H1 (cell line): ENCODE data around the gene SESN1. TPM values are rescaled to one million over a fixed set of nuclear protein-coding genes. Genes with fewer than 3 reads are reported as not detected.
A peak's percentile ranks its signal among the peaks of the same experiment; 100 is the strongest.

ENCODE experiments used
- CTCF ChIA-PET: fragments of 300-600 bp; sonication (Branson Sonifier 250); formaldehyde crosslinking; loops from one replicate; lab custom pipeline; 2021; ENCODE audit not compliant: partially characterized antibody; lab: Charles Lee
- POLR2A ChIA-PET: fragments of 300-600 bp; sonication (Branson Sonifier 250); formaldehyde crosslinking; loops from one replicate; lab custom pipeline; 2021; ENCODE audit warnings: inconsistent platforms; ENCODE audit not compliant: partially characterized antibody; lab: Charles Lee
- DNase-seq, 2 experiments: peaks; one replicate each; pipeline versions ENCODE4 v3.0.0 to v3.0.0-alpha.2; 2010 to 2022; ENCODE audit warnings: low spot score in 2 of 2, low read depth in 1 of 2, mixed read lengths in 1 of 2
- FAIRE-seq: peaks from 2 replicates; lab custom pipeline; 2011; peaks lifted over from hg19 to GRCh38; lab: Jason Lieb, UNC
- H2AFZ ChIP-seq: 2 replicates; pipeline ENCODE4 v1.8.1; 2012; ENCODE audit warnings: low read length, inconsistent platforms
- H2AK5ac ChIP-seq: 2 replicates; pipeline ENCODE4 v1.6.1; 2013; ENCODE audit warnings: low read depth, low read length
- H2BK120ac ChIP-seq: replicated peaks from 2 replicates; pipeline ENCODE3; 2013; ENCODE audit warnings: low read depth, low read length, inconsistent platforms
- H2BK12ac ChIP-seq: 2 replicates; pipeline ENCODE4 v1.6.1; 2013; ENCODE audit warnings: low read depth, low read length
- H2BK15ac ChIP-seq: 2 replicates; pipeline ENCODE4 v1.6.1; 2013; ENCODE audit warnings: low read length
- H2BK20ac ChIP-seq: 2 replicates; pipeline ENCODE4 v1.6.1; 2013; ENCODE audit warnings: low read length
- H2BK5ac ChIP-seq: 2 replicates; pipeline ENCODE4 v1.6.1; 2013; ENCODE audit warnings: low read depth, low read length
- H3K14ac ChIP-seq: 2 replicates; pipeline ENCODE4 v1.6.1; 2013; ENCODE audit warnings: inconsistent platforms; ENCODE audit not compliant: insufficient read length
- H3K18ac ChIP-seq: 2 replicates; pipeline ENCODE4 v1.6.1; 2013; ENCODE audit warnings: low read length; ENCODE audit errors: extremely low read depth
- H3K23ac ChIP-seq: 2 replicates; pipeline ENCODE4 v1.6.1; 2013; ENCODE audit warnings: inconsistent platforms; ENCODE audit not compliant: insufficient read length
- H3K23me2 ChIP-seq: 2 replicates; pipeline ENCODE4 v1.6.1; 2013; ENCODE audit warnings: low read depth, low read length
- H3K27ac ChIP-seq: 2 replicates; pipeline ENCODE4 v1.6.1; 2011; ENCODE audit warnings: low read depth, low read length, inconsistent platforms
- H3K27me3 ChIP-seq, 4 experiments: replicated peaks in 1 of 4; 1 replicate in 1 of 4; 2 replicates in 3 of 4; pipeline versions ENCODE4 v1.6.1 to v1.8.1; 2011 to 2013; ENCODE audit warnings: low read length in 3 of 4, mild to moderate bottlenecking in 3 of 4, inconsistent platforms in 2 of 4, mixed read lengths in 2 of 4, moderate library complexity in 1 of 4; ENCODE audit not compliant: control insufficient read depth in 3 of 4, insufficient read depth in 3 of 4; ENCODE audit errors: extremely low read depth in 1 of 4
- H3K36me3 ChIP-seq, 4 experiments: 2 replicates each; pipeline versions ENCODE4 v1.6.1 to v1.8.1; 2011 to 2013; ENCODE audit warnings: mild to moderate bottlenecking in 4 of 4, low read length in 3 of 4, moderate library complexity in 2 of 4, control low read depth in 1 of 4, inconsistent platforms in 1 of 4; ENCODE audit not compliant: insufficient read depth in 4 of 4, control insufficient read depth in 2 of 4
- H3K4ac ChIP-seq: replicated peaks from 2 replicates; pipeline ENCODE3; 2013; ENCODE audit warnings: low read length, low read depth, mixed read lengths, inconsistent platforms; ENCODE audit not compliant: insufficient read length
- H3K4me1 ChIP-seq, 4 experiments: replicated peaks in 1 of 4; 1 replicate in 1 of 4; 2 replicates in 3 of 4; pipeline versions ENCODE4 v1.6.1 to v1.8.1; 2011 to 2013; ENCODE audit warnings: low read length in 3 of 4, inconsistent platforms in 2 of 4, mixed read lengths in 1 of 4; ENCODE audit not compliant: insufficient read depth in 4 of 4, control insufficient read depth in 3 of 4
- H3K4me2 ChIP-seq, 2 experiments: 2 replicates each; pipeline versions ENCODE4 v1.6.1 to v1.8.1; 2011 to 2013; ENCODE audit warnings: low read depth in 2 of 2, low read length in 2 of 2, control low read depth in 1 of 2, inconsistent platforms in 1 of 2, mild to moderate bottlenecking in 1 of 2; ENCODE audit not compliant: insufficient read depth in 1 of 2
- H3K4me3 ChIP-seq, 4 experiments: fragments of 200-600, 300-600 bp in 1 of 4; sonication (generic), shearing (Covaris generic), sonication (Bioruptor Twin) in 1 of 4; 2 replicates each; pipeline versions ENCODE4 v1.5.1 to v1.8.1; 2011 to 2016; ENCODE audit warnings: low read length in 4 of 4, low read depth in 3 of 4, control low read depth in 2 of 4, inconsistent platforms in 2 of 4, mild to moderate bottlenecking in 2 of 4, mixed read lengths in 1 of 4, moderate library complexity in 1 of 4; ENCODE audit not compliant: insufficient read depth in 2 of 4; ENCODE audit errors: extremely low read depth in 1 of 4
- H3K56ac ChIP-seq: replicated peaks from 2 replicates; pipeline ENCODE3; 2013; ENCODE audit warnings: low read depth, mild to moderate bottlenecking, mixed read lengths, low read length, inconsistent platforms; ENCODE audit not compliant: insufficient read length
- H3K79me1 ChIP-seq: 2 replicates; pipeline ENCODE4 v1.6.1; 2013; ENCODE audit warnings: low read depth, low read length, control low read depth
- H3K79me2 ChIP-seq, 2 experiments: 2 replicates each; pipeline versions ENCODE4 v1.6.1 to v1.8.1; 2012 to 2013; ENCODE audit warnings: low read length in 2 of 2, mild to moderate bottlenecking in 2 of 2, inconsistent platforms in 1 of 2; ENCODE audit not compliant: insufficient read depth in 2 of 2, control insufficient read depth in 1 of 2
- H3K9ac ChIP-seq, 4 experiments: replicated peaks in 1 of 4; 1 replicate in 1 of 4; 2 replicates in 3 of 4; pipeline versions ENCODE4 v1.6.1 to v1.8.1; 2011 to 2013; ENCODE audit warnings: low read depth in 3 of 4, low read length in 3 of 4, control low read depth in 2 of 4, mild to moderate bottlenecking in 2 of 4, moderate library complexity in 2 of 4, inconsistent platforms in 1 of 4; ENCODE audit errors: extremely low read depth in 1 of 4
- H3K9me3 ChIP-seq, 2 experiments: 2 replicates each; pipeline versions ENCODE4 v1.6.1 to v1.8.1; 2012 to 2013; ENCODE audit warnings: mild to moderate bottlenecking in 2 of 2, moderate library complexity in 2 of 2, control low read depth in 1 of 2, inconsistent platforms in 1 of 2, low read depth in 1 of 2, low read length in 1 of 2, mixed read lengths in 1 of 2; ENCODE audit not compliant: insufficient read depth in 2 of 2
- H4K20me1 ChIP-seq, 2 experiments: replicated peaks in 1 of 2; 2 replicates each; pipeline versions ENCODE3 to v1.8.1; 2011 to 2013; ENCODE audit warnings: inconsistent platforms in 2 of 2, low read length in 2 of 2, mild to moderate bottlenecking in 1 of 2; ENCODE audit not compliant: insufficient read depth in 2 of 2, control insufficient read depth in 1 of 2
- H4K5ac ChIP-seq: 2 replicates; pipeline ENCODE4 v1.6.1; 2013; ENCODE audit warnings: low read length, low read depth, mixed read lengths, inconsistent platforms; ENCODE audit not compliant: insufficient read length
- H4K8ac ChIP-seq: 2 replicates; pipeline ENCODE4 v1.8.0; 2013; ENCODE audit warnings: mild to moderate bottlenecking, moderate library complexity, low read length, inconsistent platforms; ENCODE audit not compliant: insufficient read depth; ENCODE audit errors: extremely low read depth
- H4K91ac ChIP-seq: replicated peaks from 2 replicates; pipeline ENCODE3; 2013; ENCODE audit warnings: low read length, mixed read lengths, inconsistent platforms; ENCODE audit not compliant: insufficient read length
- ASH2L ChIP-seq: fragments of 200-600, 300-600 bp; sonication (generic); IDR thresholded peaks from one replicate; pipeline ENCODE4 v1.7.1; 2017; ENCODE audit warnings: low read length
- BCL11A ChIP-seq, 2 experiments: IDR thresholded peaks; one replicate each; pipeline ENCODE4 v1.6.1; 2011; ENCODE audit warnings: low read depth in 2 of 2, low read length in 2 of 2, mild to moderate bottlenecking in 2 of 2
- FOSL1 ChIP-seq: IDR thresholded peaks from 2 replicates; pipeline ENCODE4 v1.6.1; 2011; ENCODE audit warnings: mild to moderate bottlenecking, low read depth, low read length, moderate library complexity; ENCODE audit not compliant: insufficient read depth
- KDM1A ChIP-seq: fragments of 200-600, 300-600 bp; sonication (generic); IDR thresholded peaks from 2 replicates; pipeline ENCODE4 v1.7.1; 2016; ENCODE audit warnings: mild to moderate bottlenecking, low read length, borderline replicate concordance
- MAFK ChIP-seq: IDR thresholded peaks from 2 replicates; pipeline ENCODE4 v1.6.1; 2012; ENCODE audit warnings: low read depth, mild to moderate bottlenecking, improper control_type of control experiment, low read length
- SP2 ChIP-seq: IDR thresholded peaks from 2 replicates; pipeline ENCODE4 v1.6.1; 2012; ENCODE audit warnings: mild to moderate bottlenecking, low read length, inconsistent platforms
- TAF7 ChIP-seq: optimal IDR thresholded peaks from 2 replicates; pipeline ENCODE3; 2011; ENCODE audit warnings: low read depth, mild to moderate bottlenecking, inconsistent platforms, low read length, moderate library complexity, borderline replicate concordance
- TEAD4 ChIP-seq: IDR thresholded peaks from 2 replicates; pipeline ENCODE4 v1.6.1; 2012; ENCODE audit warnings: low read depth, low read length, inconsistent platforms, mixed read lengths
- YY1 ChIP-seq: IDR thresholded peaks from 2 replicates; pipeline ENCODE4 v1.6.1; 2011; ENCODE audit warnings: low read depth, mild to moderate bottlenecking, low read length
- WGBS, 2 experiments: shearing (Covaris generic) in 1 of 2; methylation state at CpG; one replicate each; pipeline versions ENCODE4 v1.1.6 to v1.1.7; 2013 to 2015; ENCODE audit warnings: low lambda C conversion rate in 2 of 2, mixed read lengths in 2 of 2, inconsistent platforms in 1 of 2, low coverage in 1 of 2, missing lambda C conversion rate in 1 of 2; ENCODE audit not compliant: insufficient replicate concordance in 2 of 2, insufficient coverage in 1 of 2, insufficient read length in 1 of 2; ENCODE audit errors: extremely low coverage in 1 of 2, missing lambda C conversion rate in 1 of 2; 5-methylcytosine and 5-hydroxymethylcytosine counted together
- polyA plus RNA-seq, 7 experiments: library from polyadenylated mRNA; depleted of rRNA in 3 of 7; stranded (reverse) in 5 of 7; unstranded in 2 of 7; fragments of >200 nt in 5 of 7; fragments of 200-250 nt in 2 of 7; gene quantifications; 1 replicate in 5 of 7; 2 replicates in 1 of 7; 4 replicates in 1 of 7; pipeline versions ENCODE4 v1.2.1 to v1.2.3, GENCODE V29; 2011 to 2013; ENCODE audit warnings: missing spikeins in 2 of 7, mixed read lengths in 2 of 7
- total RNA-seq: library from RNA; stranded (reverse); fragmentation: NEBNext Ultra II Directional; extraction: Animal tissue kit (Norgen Biotek cat#: 25700); gene quantifications from 2 replicates; pipeline ENCODE4 v1.2.1, GENCODE V29; 2021
- TF ChIP-seq, protein P1 (sequence below): IDR thresholded peaks from 2 replicates; pipeline ENCODE4 v1.6.1; 2012; ENCODE audit warnings: inconsistent platforms

SESN1 gene
- total and polyA plus RNA-seq, 2 of the 8 experiments (the other 6 are each of a cell fraction or from before 2014, with no cell fraction given), result 12.8 to 15.6 TPM

DNA sequence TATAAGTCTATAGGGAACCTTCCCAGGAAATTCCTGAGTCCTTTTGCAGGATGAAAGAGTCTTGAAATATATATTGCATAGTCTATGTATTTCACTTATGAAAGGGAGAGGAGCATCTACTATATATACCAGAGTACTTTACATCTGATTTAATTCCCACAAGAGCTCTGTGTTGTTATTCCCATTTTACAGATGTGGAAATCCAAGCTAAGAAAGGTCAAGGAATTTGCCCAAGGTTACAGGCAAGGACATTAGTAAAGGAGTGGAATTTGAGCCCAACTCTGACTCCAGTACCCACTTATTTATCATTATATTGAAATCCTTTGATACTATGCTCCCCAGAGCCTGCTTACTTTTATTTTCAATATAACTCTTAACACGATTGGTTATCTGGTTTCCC is 2.6 kb downstream of the SESN1 start:
- no peak for FAIRE-seq
- Histone ChIP-seq H4K5ac (no peak overlapping the region), H2BK20ac (no peak overlapping the region), H3K36me3 (no peaks in the 10 kb centered on the region), H2BK5ac (no peak overlapping the region), H3K9me3 (no peaks in the 10 kb centered on the region), H3K4me3 (peak overlapping the region in 1 of 4 experiments; percentile 78; a peak in 1 of 8 replicates), H2BK12ac (no peak overlapping the region), H4K91ac (no peak overlapping the region), H3K27me3 (no peaks in the 10 kb centered on the region), H2AK5ac (no peak overlapping the region), H2AFZ (no peak overlapping the region), H3K79me1 (no peaks in the 10 kb centered on the region), H3K9ac (no peak overlapping the region), H3K27ac (no peak overlapping the region), H3K14ac (no peak overlapping the region), H3K56ac (no peak overlapping the region), H3K4me2 (no peak overlapping the region), H4K20me1 (peaks cover 0 to 2% of the 10 kb centered on the region in 2 experiments), H3K4me1 (0 out of 7 replicates have a peak, but pooled peaks cover 0 to 2% (median 0%) of the 10 kb centered on the region in 4 experiments), H3K18ac (no peak overlapping the region), H3K23ac (no peak overlapping the region), H2BK120ac (no peak overlapping the region), H3K4ac (no peak overlapping the region), H2BK15ac (no peak overlapping the region), H3K23me2 (peaks cover 10% of the 10 kb centered on the region), H3K79me2 (peaks cover 0 to 6% of the 10 kb centered on the region in 2 experiments; a peak in 2 of 4 replicates), H4K8ac (no peak overlapping the region)
- DNase-seq, result no peak
- TF ChIP-seq ASH2L (no peak), SP2 (no peak), YY1 (no peak), TEAD4 (no peak), MAFK (no peak), FOSL1 (no peak), BCL11A (IDR thresholded peaks at IDR 0.05; ENCODE audit: low read depth in 2 of 2, low read length in 2 of 2) (no peak), TAF7 (no peak), KDM1A (no peak)
- TF ChIP-seq, protein P1, sequence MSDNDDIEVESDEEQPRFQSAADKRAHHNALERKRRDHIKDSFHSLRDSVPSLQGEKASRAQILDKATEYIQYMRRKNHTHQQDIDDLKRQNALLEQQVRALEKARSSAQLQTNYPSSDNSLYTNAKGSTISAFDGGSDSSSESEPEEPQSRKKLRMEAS, result no peak
- WGBS, 2 experiments, result 80% methylated on average over 1 of the region's 1 CpG; no CpG with 5 or more reads in 1 of the 2 experiments
- POLR2A ChIA-PET, result no interaction called here
- CTCF ChIA-PET, result interaction anchor here (1.3 kb wide), 1 partner anchor 177 kb away, joined by 3 read pairs; no protein-coding TSS in a partner anchor
